Activated CD4-positive, alpha-beta T cell treated with anti-CD3 and anti-CD28 coated beads for 48 hours (primary cell): Measurements from ENCODE around the gene GAB3.
"Not testable (repeated sequence)": the region's sequence is repeated elsewhere in the genome, so short reads cannot be mapped to it uniquely, and the experiment has no call there.

ENCODE experiments used
- DNase-seq: peaks from one replicate; pipeline ENCODE4 v3.0.0-alpha.2; 2020

Gene GAB3

GRCh38 chrX:154719132-154719675, 31.7 kb downstream of the GAB3 start:
- peak; percentile 47 for DNase-seq

- DNase-seq = no peak
Measured at GRCh38 chrX:154718616-154719015, 32.3 kb downstream of the GAB3 start.

- DNase-seq = no peak
Measured at GRCh38 chrX:154717824-154718223, 33.1 kb downstream of the GAB3 start.

GRCh38 chrX:154715825-154716224, 35.1 kb downstream of the GAB3 start:
- no peak for DNase-seq

DNA sequence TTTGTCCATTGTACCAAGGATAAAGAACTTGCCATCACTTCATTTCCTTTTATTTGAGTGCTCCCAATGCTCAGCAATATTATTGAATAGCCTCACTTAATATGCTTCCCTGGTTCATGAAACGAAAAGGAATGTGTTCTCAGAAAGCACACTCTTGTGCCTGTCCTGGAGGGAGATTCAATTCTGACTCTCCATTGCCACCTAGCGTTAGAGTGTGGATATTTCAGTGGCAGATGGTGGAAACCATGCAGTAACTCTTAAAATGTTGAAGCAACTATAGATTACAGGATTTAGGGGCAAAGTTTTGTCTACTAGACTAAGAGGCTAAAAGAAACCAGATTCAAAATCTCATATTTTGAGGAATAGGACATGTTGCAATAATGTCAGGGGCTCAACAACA, 36.0 kb downstream of the GAB3 start:
- DNase-seq = peak; percentile 43

- DNase-seq = peak; percentile 12
Measured at GRCh38 chrX:154712781-154713740, 37.8 kb downstream of the GAB3 start.

DNA sequence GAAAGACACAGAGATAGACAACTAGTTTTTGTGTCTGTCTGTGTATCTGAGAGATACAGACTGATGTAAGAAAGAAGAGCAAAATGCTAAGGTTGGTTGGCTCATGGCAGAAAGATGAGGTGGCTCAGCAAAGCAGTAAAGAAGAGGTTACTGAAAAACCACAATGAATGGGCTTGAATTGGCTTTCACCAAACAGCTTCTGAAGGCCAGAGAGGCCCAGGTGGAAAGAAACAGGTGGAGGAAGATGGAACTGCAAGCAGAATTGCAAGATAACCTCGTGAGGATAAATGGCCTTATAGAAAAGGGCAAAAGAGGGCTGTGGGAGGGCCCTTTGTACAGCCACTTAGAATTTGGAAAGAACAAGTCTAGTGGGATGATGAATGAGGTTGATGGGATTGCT, 39.6 kb downstream of the GAB3 start:
- DNase-seq = no peak

DNA sequence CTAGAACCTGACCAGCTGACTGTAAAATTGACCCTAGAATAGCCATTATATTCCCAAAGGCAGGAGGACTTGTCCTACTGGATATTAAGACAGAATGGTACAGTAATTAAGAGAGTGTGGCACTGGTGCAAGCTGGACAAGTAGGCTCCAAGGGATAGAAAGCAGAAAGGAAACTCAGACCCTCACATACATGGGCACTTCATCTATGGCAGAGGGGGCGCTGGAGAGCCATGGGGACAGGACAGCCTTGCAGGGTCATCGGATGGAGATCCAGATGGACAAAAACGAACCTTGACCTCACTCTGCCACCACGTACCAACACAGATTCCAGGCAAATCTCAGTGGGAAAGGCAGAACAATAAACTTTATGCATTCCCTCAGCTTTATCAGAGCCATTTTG, 40.6 kb downstream of the GAB3 start:
- no peak for DNase-seq

DNA sequence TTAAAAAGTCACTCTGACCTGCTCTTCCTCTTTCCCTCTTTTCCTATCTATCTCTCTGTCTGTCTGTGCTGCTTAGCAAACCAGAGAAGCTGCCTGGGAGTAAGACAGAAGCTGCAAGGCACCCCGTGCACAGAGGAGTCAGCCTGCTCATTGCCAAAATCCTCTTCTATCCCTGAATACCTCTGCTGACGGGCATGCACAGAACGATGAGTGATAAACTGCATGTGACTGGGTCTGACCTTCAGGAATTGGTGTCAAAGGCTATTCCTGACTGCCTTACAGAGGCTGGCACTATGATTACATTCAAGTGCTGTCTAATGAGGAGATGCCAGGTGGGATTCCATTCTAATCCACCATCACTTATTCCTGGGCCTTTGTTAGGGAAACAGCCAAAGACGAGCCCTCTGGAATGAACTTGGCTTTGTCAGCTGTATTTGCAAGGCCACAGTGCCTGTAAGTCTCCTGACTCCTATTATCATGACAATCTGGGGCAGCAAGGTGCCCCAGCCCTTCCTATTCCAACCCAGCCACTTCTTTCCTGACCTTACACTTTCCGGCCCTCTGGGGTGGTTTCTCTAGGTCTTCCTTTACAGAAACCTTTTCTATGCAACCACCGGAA, 52.1 kb downstream of the GAB3 start:
- DNase-seq = no peak

GRCh38 chrX:154696676-154697045, 54.2 kb downstream of the GAB3 start:
- no peak for DNase-seq

- DNase-seq = peak; percentile 20
Measured at GRCh38 chrX:154695911-154696675, 54.8 kb downstream of the GAB3 start.

- DNase-seq = no peak
Measured at GRCh38 chrX:154693394-154693793, 57.5 kb downstream of the GAB3 start.

GRCh38 chrX:154690438-154690837, 60.4 kb downstream of the GAB3 start:
- DNase-seq = not testable (repeated sequence)

DNA sequence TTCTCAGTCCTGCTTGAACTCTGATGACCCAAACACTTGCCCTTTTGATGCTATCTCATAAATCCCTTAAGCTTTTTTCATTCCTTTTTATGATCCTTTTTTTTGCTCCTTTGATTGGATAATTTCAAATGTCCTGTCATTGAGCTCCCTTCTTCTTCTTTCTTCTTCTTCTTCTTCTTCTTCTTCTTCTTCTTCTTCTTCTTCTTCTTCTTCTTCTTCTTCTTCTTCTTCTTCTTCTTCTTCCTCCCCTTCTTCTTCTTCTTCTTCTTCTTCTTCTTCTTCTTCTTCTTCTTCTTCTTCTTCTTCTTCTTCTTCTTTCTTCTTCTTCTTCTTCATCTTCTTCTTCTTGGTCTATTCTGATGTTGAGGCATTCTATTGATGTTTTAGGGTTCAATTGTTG, 78.8 kb downstream of the GAB3 start:
- not testable (repeated sequence) for DNase-seq

GRCh38 chrX:154670848-154671247, 80.0 kb downstream of the GAB3 start:
- DNase-seq = not testable (repeated sequence)

- DNase-seq = no peak
Measured at GRCh38 chrX:154661899-154662298, 89.0 kb downstream of the GAB3 start.

DNA sequence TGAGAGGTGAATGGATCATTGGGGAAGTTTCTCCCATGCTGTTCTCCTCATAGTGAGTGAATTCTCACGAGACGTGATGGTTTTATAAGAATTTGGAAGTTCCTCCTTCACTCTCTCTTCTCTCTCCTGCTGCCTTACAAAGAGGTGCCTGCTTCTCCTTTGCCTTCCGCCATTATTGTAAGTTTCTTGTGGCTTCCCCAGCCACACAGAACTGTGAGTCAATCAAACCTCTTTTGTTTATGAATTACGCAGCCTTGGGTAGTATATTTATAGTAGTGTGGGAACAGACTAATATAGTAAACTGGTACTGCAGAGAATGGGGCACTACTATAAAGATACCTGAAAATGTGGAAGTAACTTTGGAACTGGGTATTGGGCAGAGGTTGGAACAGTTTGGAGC, 89.7 kb downstream of the GAB3 start:
- no peak for DNase-seq

DNA sequence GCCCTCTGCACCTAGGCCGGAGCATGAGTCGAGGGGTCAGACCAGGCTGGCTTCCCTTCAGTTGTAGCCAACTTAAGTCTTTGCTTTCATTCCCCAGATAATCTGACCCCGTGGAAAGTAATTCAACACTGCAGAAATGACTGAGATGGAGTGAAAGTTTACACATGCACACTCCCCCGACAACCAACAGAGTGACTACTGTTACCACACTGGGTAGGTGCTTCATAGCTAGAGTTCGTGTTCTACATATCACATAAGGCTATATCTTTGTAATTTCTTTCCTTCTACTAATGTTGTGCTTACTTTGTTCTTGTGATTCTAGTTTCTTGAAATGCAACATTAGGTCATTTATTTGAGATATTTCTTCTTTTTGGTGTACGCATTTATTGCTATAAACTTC, 90.3 kb downstream of the GAB3 start:
- no peak for DNase-seq

- no peak for DNase-seq
Measured at GRCh38 chrX:154658957-154659356, 91.9 kb downstream of the GAB3 start.

GRCh38 chrX:154658187-154658586, 92.7 kb downstream of the GAB3 start:
- DNase-seq = no peak

DNA sequence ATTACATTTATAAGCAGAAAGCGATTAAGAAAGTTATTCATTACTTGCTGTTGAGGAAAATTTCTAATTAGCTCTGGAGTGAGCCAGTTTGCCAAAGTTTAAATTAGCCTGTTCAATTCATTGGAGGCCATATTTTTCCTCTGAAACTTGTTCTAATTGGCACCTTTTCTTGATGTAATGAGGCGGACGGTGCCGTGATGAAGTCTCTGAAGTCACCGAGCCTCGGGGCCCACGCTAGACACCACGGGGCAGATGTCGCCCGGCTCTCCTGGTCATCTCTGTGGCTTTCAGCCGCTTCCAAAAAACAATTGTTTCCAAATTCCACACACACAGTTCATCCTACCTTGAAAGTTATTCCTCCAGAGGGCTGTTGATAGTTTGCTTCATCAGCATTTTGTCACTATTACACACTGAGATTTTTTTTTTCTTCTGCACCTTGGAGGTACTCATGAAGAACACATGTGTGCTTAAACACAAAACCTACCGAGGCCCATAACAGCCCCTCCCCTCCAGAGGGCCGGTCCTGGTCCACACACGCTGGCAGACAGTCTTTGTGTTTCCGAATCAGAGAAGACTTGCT, 93.6 kb downstream of the GAB3 start:
- no peak for DNase-seq

- DNase-seq = no peak
Measured at GRCh38 chrX:154655786-154656185, 95.1 kb downstream of the GAB3 start.

GRCh38 chrX:154655346-154655745, 95.5 kb downstream of the GAB3 start:
- DNase-seq = no peak
